Stimulated activated naive CD8-positive, alpha-beta T cell treated with anti-CD3 and anti-CD28 coated beads, Interleukin-15, Interleukin-2, amounts not matched to agents 100 ng/mL and 50 ng/mL, for 24 hours (primary cell): ENCODE measurements around the gene EME1.
A peak's percentile ranks its signal among the peaks of the same experiment; 100 is the strongest.
"Not testable (repeated sequence)": the region's sequence is repeated elsewhere in the genome, so short reads cannot be mapped to it uniquely, and the experiment has no call there.

Experiments used
- H3K27ac Mint-ChIP-seq: one replicate; pipeline ENCODE4 v1.8.0; 2021; ENCODE audit warnings: mild to moderate bottlenecking, mixed read lengths
- H3K27me3 Mint-ChIP-seq: one replicate; pipeline ENCODE4 v1.8.0; 2021; ENCODE audit warnings: mixed read lengths
- H3K36me3 Mint-ChIP-seq: one replicate; pipeline ENCODE4 v1.8.0; 2021; ENCODE audit warnings: low read depth, mixed read lengths
- H3K4me1 Mint-ChIP-seq: one replicate; pipeline ENCODE4 v1.8.0; 2021; ENCODE audit warnings: low read depth, mixed read lengths
- H3K4me3 Mint-ChIP-seq: one replicate; pipeline ENCODE4 v1.8.0; 2021; ENCODE audit warnings: mild to moderate bottlenecking, mixed read lengths
- H3K9me3 Mint-ChIP-seq: one replicate; pipeline ENCODE4 v1.8.0; 2021; ENCODE audit warnings: mixed read lengths

The EME1 gene

GRCh38 chr17:50419577-50419976 is 46.5 kb downstream of the EME1 start:
- not testable (repeated sequence) for H3K4me3 Mint-ChIP-seq, H3K27me3 Mint-ChIP-seq, H3K27ac Mint-ChIP-seq, H3K36me3 Mint-ChIP-seq, H3K9me3 Mint-ChIP-seq
- peaks cover 14% of the 10 kb centered on the region for H3K4me1 Mint-ChIP-seq

- peak overlapping the region; percentile 72 for H3K27ac Mint-ChIP-seq
- peaks cover 3% of the 10 kb centered on the region for H3K27me3 Mint-ChIP-seq
- no peaks in the 10 kb centered on the region for H3K9me3 Mint-ChIP-seq
- H3K4me3 Mint-ChIP-seq, result no peak overlapping the region
- no peaks in the 10 kb centered on the region for H3K36me3 Mint-ChIP-seq
- H3K4me1 Mint-ChIP-seq, result peaks cover 17% of the 10 kb centered on the region
These were observed 47.5 kb downstream of the EME1 start for GRCh38 chr17:50420419-50421112.

GRCh38 chr17:50421308-50422051 is 48.5 kb downstream of the EME1 start:
- Mint-ChIP-seq H3K27me3 (no peaks in the 10 kb centered on the region), H3K4me3 (peak overlapping the region; percentile 79), H3K27ac (peak overlapping the region; percentile 94), H3K36me3 (no peaks in the 10 kb centered on the region), H3K4me1 (peaks cover 17% of the 10 kb centered on the region), H3K9me3 (no peaks in the 10 kb centered on the region)

DNA sequence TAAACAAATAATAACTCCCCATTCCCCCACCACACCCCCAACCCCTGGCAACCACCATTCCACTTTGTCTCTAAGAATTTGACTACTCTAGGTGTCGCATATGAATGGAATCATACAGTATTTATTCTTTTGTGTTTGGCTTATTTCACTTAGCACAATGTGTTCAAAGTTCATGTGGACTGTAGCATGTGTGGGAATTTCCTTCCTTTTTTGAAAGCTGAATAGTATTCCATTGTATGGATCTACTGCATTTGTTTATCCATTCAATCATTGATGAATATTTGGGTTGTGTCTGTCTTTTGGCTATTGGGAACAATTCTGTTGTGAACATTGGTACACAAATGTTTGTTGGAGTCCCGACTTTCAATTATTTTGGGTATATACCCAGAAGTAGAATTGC is 49.7 kb downstream of the EME1 start:
- no peaks in the 10 kb centered on the region for H3K9me3 Mint-ChIP-seq
- no peaks in the 10 kb centered on the region for H3K36me3 Mint-ChIP-seq
- no peak overlapping the region for H3K4me3 Mint-ChIP-seq
- no peaks in the 10 kb centered on the region for H3K27me3 Mint-ChIP-seq
- H3K27ac Mint-ChIP-seq, result no peak overlapping the region
- peaks cover 29% of the 10 kb centered on the region for H3K4me1 Mint-ChIP-seq

GRCh38 chr17:50423553-50424159 is 50.6 kb downstream of the EME1 start:
- Mint-ChIP-seq H3K27ac (no peak overlapping the region), H3K9me3 (no peaks in the 10 kb centered on the region), H3K4me3 (no peak overlapping the region), H3K27me3 (no peaks in the 10 kb centered on the region), H3K4me1 (peaks cover 31% of the 10 kb centered on the region), H3K36me3 (no peaks in the 10 kb centered on the region)

DNA sequence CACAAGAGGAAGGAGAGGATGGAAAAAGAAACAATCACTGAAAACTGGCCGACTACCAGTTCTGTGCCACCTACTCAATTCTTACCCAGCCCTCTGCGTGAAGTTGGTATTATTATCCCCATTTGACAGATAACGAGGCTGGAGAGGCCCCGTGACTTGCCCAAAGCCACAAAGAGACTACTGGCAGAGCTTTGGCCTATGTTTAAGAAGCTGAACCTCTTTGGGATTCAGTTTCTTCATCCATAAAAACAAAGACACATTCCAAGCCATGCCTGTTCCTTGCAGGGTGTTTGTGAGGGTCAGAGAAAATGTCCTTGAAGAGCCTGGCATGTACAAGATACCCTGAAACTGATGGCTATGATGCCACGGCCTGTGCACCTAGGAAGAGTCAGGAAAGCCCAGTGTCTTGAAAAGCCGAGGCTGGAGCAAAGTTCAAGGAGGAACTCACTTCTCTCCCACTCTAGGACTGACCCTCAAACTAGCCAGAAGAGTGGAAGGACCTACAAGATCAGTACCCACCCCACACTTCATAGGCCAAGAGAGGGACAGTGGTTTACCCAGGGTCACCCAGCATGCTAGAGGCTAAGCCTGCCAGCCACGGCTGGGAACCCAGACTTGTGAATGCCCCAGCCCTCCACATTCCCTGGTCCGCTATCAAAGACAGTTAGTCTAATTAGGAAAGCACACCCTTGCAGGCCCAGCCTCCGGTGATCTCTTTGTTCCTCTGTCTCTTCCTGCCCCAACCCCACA is 51.4 kb downstream of the EME1 start:
- H3K27me3 Mint-ChIP-seq, result no peaks in the 10 kb centered on the region
- no peak overlapping the region for H3K4me3 Mint-ChIP-seq
- no peaks in the 10 kb centered on the region for H3K9me3 Mint-ChIP-seq
- H3K27ac Mint-ChIP-seq, result no peak overlapping the region
- H3K4me1 Mint-ChIP-seq, result peaks cover 31% of the 10 kb centered on the region
- H3K36me3 Mint-ChIP-seq, result no peaks in the 10 kb centered on the region

- no peaks in the 10 kb centered on the region for H3K9me3 Mint-ChIP-seq
- H3K36me3 Mint-ChIP-seq, result no peaks in the 10 kb centered on the region
- H3K27ac Mint-ChIP-seq, result no peak overlapping the region
- peak overlapping the region; percentile 81 for H3K4me3 Mint-ChIP-seq
- peaks cover 31% of the 10 kb centered on the region for H3K4me1 Mint-ChIP-seq
- no peaks in the 10 kb centered on the region for H3K27me3 Mint-ChIP-seq
These were observed 52.1 kb downstream of the EME1 start for GRCh38 chr17:50424996-50425681.

DNA sequence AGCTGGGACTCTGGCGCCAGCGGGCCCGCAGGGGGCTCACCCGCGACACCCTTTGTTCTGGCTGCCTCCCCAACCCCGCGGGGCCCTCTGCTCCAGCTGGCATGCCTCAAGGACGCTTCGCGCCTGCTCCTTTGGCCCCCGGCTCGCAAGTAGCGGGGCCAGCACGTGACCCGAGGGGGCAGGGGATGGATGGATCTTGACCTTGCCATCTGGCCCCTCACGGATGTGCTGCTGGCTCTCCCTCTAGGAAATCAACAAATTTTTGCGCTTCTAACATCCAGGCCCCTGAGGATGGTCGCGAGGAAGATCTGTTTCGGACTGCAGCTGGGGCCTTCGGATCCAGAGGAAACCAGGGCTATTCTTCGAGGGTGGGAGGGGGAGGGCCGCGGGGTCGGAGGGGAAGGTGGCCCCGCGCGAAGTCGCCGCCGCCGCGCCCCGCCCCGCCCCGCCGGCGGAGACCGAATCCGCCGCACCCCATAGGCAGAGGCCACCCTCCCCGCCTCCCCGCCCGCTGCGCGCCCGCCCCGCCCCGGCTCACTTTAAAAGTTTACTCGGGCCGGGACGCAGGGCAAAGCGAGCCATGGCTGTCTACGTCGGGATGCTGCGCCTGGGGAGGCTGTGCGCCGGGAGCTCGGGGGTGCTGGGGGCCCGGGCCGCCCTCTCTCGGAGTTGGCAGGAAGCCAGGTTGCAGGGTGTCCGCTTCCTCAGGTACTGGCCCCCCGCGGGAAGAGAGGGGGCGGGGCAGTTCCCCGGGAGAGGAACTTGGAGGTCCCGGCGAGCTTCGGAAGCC is 52.8 kb downstream of the EME1 start, which contains the start of gene ACSF2:
Gene ACSF2, plus strand, starts transcription at position 537 of the 790 bp plus-strand sequence. Its CDS starts 44 bp downstream, at position 581.
- Mint-ChIP-seq H3K9me3 (no peaks in the 10 kb centered on the region), H3K4me3 (peak within 1 kb of the TSS; percentile 87), H3K27ac (peak within 1 kb of the TSS; percentile 69), H3K4me1 (peaks cover 27% of the 10 kb centered on the region), H3K36me3 (no peaks in the 10 kb centered on the region), H3K27me3 (no peaks in the 10 kb centered on the region)

DNA sequence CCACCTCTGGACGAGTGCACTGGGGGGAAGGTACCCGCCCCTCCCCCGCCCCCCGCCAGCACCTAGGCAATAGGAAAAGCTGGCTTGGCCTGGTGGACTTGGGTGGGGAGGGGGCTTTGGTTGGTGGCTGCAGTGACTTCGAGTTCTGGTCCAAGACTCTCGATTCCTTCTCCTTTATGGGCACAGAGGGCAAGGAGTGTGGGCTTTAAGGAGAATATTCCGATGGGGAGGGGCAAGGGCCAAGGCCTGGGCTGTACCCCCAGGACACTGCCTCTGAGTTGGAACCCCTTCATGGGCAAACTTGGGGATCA is 53.4 kb downstream of the EME1 start:
- Mint-ChIP-seq H3K27me3 (no peaks in the 10 kb centered on the region), H3K4me3 (peak overlapping the region; percentile 87), H3K4me1 (peaks cover 21% of the 10 kb centered on the region), H3K36me3 (no peaks in the 10 kb centered on the region), H3K9me3 (no peaks in the 10 kb centered on the region), H3K27ac (peak overlapping the region; percentile 69)

DNA sequence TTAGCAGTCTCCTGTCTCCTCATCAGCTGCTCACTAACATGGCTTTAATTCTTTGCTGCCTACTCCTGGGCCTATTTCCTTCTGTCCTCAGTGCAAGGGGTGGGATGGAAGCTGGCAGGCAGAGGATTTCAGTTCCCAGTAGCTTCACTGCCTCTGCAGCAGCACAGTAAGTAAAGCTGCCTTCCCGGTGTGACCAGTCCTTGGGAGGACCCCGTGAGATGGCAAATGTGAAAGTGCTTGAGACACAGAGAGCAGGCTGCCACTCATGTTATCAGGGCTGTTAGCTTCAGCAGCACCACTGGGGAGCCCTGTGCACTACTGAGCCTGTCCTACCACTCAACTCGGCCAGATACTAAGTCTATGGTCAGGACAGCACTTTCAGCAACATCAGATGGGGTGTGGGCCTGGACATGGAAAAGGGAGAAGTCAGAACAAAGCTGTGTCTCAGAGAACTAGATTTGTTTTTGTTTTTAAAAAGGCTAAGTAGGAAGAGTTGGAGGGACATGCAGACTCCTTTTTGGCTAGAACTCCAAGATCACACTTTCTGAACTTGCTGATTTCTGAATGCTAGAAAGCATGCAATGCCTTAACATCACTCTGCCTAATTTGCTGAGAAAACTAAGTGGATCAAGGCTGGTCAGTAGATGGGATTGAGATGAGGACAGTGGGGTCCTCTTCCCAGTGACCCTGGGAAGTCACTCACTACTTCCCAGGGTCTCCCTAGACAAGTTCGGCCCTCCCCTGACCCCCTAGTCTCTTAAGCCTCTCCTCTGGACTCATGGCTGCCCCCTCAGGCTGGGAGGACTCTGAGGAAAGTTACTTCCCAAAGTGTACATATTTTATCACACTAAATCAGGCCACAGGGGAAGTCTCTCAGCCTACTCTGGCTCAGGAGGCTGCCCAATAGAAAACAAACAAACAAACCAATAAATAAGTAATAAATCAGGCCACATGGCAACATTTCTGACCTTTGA is 54.1 kb downstream of the EME1 start:
- H3K36me3 Mint-ChIP-seq, result no peaks in the 10 kb centered on the region
- H3K27ac Mint-ChIP-seq, result peak overlapping the region; percentile 69
- peaks cover 17% of the 10 kb centered on the region for H3K4me1 Mint-ChIP-seq
- H3K9me3 Mint-ChIP-seq, result no peaks in the 10 kb centered on the region
- H3K27me3 Mint-ChIP-seq, result no peaks in the 10 kb centered on the region
- H3K4me3 Mint-ChIP-seq, result peak overlapping the region; percentile 87

- not testable (repeated sequence) for H3K4me3 Mint-ChIP-seq, H3K27ac Mint-ChIP-seq, H3K27me3 Mint-ChIP-seq, H3K9me3 Mint-ChIP-seq, H3K36me3 Mint-ChIP-seq
- peaks cover 17% of the 10 kb centered on the region for H3K4me1 Mint-ChIP-seq
These were observed 55.1 kb downstream of the EME1 start for GRCh38 chr17:50428126-50428525.

DNA sequence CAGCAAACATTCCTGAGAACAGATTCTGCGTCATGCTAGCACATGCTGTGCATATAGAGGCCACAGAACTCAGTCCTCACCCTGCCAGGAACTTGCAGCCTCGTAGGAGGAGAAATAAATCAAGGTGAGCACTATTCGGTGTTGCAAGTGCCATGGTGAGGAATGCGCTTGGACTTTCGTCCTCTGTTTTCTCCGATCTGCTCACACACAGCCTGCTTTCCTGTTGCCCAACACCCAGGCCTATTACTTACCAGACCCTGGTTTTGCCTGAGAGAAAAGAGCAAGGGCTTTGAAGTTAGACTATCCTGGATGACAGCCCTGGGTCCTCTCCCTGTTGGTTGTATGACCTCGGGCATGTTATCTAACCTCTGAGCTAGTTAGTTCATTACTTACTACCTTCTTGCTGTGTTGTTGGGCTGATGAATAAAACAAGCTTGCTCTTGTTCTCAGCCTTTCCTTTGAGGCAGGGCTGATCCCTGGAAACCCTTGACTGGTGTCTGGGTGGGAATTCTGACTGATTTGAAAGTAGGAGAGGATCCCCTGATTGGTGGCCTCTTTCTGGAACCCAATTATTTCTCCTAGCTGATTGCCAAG is 55.9 kb downstream of the EME1 start:
- H3K9me3 Mint-ChIP-seq, result no peaks in the 10 kb centered on the region
- H3K27me3 Mint-ChIP-seq, result no peaks in the 10 kb centered on the region
- no peak overlapping the region for H3K4me3 Mint-ChIP-seq
- H3K27ac Mint-ChIP-seq, result no peak overlapping the region
- H3K36me3 Mint-ChIP-seq, result no peaks in the 10 kb centered on the region
- H3K4me1 Mint-ChIP-seq, result peaks cover 17% of the 10 kb centered on the region

DNA sequence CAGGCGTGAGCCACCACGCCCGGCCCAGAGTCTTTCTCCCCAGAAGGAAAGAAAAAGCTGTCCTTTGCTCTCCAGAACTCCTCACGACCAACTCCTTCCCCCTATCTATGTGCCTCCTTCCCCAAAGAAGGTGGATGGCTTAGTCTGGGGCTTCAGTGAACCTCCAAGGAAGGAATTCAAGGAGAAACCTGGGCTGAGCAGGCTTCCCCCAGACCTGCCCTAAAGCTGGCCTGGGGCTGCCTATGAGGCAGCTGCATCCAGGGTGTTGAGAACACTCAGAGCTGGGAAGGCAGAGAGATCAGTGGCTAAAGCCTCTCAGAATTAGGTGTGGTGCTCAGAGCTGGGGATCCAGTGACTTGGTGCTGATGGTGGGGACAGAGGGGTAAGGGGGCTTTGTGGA is 56.8 kb downstream of the EME1 start:
- Mint-ChIP-seq H3K27ac (no peak overlapping the region), H3K4me3 (no peak overlapping the region), H3K9me3 (no peaks in the 10 kb centered on the region)

More for the DNA sequence above, 56.8 kb downstream of the EME1 start:
- Mint-ChIP-seq H3K27me3 (no peaks in the 10 kb centered on the region), H3K4me1 (peaks cover 17% of the 10 kb centered on the region), H3K36me3 (no peaks in the 10 kb centered on the region)
